Hippocampal formation (tissue), 2 donors: ENCODE results near the gene ZNF766.
A peak's percentile ranks its signal among the peaks of the same experiment; 100 is the strongest.
"Not testable (repeated sequence)": the region's sequence is repeated elsewhere in the genome, so short reads cannot be mapped to it uniquely, and the experiment has no call there.

ENCODE experiments used
- DNase-seq, 2 donors: peaks; one replicate each; lab custom pipeline; 2025; lab: John Stamatoyannopoulos, UW

Gene ZNF766

DNA sequence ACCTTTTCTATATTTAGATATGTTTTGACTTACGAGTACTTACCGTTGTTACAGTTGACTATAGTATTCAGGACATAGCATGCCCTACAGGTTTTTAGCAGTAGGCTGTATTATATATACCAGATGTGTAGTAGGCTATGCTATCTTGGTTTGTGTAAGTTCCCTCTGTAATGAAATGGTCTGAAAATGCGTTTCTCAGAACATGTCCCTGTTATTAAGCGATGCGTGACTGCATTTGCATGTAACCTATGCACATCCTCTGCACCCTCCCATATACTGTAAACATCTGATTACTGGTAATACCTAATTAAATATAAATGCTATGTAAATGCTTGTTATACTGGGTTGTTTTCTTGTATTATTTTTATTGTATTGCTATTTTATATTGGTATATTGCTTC is 6.6 kb downstream of the ZNF766 start:
- no peak for DNase-seq

DNA sequence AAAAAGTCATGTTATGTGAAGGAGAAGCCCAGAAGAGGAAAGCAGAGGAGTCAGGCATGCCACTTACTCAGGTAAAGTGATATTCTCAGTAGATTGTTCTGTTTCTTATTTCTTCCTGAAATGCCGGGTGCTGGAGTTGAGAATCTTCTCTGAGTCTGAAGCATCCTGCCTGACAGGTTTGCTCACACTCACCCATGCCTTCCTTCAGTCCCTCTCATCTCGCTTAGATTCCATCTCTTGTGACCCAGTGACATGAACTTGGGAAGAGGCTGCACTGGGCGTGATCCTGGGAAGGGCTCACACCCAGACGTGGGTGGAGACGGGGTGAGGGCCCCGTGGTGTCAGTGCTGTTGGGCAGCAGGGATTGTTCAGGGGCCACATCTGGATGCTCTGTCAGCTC is 8.1 kb downstream of the ZNF766 start:
- DNase-seq = no peak

DNA sequence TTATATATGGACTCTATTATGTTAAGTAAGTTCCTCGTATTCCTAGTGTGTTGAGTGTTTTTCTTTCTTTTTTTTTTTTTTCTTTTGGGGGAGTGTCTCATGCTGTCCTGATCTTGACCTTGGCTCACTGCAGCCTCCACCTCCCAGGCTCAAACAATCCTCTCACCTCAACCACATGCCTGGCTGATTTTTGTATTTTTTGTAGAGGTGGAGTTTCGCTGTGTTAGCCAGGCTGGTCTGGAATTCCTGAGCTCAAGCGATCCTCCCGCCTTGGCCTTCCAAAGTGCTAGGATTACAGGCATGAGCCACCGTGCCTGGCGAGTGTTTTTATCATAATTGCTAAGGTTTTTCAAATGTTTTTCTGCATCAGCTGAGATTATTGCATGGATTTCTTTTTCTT is 16.9 kb downstream of the ZNF766 start:
- DNase-seq = no peak

DNA sequence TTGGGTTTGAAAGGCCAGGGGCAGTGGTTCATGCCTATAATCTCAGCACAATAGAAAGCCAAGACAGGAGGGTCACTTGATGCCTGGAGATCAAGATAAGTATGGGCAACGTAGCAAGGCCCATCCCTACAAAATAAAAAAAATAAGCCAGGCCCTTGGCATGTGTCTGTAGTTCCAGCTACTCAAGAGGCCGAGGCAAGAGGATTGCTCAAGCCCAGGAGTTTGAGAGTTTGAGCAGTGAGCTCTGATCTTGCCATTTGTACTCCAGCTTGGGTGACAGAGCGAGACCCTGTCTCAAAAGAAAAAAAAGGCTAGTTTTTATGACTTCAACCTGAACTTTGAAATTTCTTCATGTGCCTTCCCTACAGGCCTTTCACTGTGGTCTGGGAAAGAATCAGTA is 22.4 kb downstream of the ZNF766 start:
- no peak for DNase-seq

DNA sequence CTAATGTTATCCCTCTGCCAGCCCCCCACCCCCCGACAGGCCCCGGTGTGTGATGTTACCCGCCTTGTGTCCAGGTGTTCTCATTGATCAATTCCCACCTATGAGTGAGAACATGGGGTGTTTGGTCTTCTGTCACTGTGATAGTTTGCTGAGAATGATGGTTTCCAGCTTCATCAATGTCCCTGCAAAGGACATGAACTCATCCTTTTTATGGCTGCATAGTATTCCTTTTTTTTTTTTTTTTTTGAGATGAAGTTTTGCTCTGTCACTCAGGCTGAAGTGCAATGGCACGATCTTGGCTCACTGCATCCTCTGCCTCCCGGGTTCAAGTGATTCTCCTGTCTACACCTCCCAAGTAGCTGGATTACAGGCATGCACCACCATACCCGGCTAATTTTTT is 23.6 kb downstream of the ZNF766 start:
- DNase-seq = not testable (repeated sequence)

DNA sequence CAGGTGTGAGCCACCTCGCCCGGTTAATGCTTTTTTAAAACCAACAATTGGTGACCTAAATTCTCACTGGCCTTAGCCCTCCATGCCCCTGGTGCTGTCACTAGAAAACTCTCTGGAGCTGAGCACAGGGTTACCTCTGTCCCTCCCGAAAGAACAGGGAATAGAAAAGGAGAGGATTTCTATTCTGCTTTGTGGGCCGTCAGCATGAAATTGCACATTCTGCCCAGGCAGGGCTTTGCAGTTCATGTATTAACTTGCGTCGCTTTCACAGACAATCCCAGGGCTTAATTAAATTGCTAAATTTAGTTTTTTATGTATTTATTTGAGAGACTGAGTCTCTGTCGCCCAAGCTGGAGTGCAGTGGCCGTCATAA is 27.0 kb downstream of the ZNF766 start:
- no peak for DNase-seq

DNA sequence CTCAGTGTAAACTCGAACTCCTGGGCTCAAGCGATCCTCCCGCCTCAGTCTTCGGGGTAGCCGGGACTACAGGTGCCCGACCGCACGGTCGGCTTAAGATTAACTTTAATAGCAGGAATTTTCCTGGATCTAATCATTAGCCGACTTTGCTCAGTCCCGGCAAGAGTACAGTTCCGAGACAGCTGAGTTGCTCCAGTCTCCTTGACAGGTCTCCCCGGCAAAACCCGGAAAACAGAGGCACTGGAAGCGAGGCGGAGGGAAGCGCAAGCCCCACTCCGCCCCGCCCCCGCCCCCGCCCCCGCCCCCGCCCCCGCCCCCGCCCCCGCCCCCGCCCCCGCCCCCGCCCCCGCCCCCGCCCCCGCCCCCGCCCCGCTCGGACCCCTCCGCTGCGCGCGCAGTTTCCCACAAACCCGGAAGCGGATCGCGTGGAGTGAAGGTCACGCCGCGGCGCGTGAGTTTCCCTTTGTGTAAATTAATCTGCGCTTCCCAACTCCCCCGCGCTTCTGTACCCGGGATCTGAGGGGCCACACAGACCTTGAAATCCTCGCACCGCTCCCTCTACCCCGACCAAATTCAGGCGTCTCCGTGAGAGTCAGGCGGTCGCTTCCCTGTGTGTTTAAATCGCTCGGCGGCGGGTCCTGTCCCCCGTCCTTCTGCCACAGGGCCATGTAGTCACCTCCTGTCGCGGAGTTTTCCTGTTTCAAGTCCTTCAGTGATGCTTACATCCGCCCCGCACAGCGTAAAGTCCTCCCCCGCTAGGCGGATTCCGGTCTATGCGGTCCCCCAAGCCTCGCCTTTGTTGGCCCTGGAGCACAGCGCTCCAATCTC is 27.6 kb downstream of the ZNF766 start, which contains the start of gene ZNF480:
Gene ZNF480 (plus strand): TSS at position 397 of the 828 bp plus-strand sequence. CDS start 3,244 bp downstream, outside the sequence.
- peak; percentile 80 to 81 for DNase-seq

DNA sequence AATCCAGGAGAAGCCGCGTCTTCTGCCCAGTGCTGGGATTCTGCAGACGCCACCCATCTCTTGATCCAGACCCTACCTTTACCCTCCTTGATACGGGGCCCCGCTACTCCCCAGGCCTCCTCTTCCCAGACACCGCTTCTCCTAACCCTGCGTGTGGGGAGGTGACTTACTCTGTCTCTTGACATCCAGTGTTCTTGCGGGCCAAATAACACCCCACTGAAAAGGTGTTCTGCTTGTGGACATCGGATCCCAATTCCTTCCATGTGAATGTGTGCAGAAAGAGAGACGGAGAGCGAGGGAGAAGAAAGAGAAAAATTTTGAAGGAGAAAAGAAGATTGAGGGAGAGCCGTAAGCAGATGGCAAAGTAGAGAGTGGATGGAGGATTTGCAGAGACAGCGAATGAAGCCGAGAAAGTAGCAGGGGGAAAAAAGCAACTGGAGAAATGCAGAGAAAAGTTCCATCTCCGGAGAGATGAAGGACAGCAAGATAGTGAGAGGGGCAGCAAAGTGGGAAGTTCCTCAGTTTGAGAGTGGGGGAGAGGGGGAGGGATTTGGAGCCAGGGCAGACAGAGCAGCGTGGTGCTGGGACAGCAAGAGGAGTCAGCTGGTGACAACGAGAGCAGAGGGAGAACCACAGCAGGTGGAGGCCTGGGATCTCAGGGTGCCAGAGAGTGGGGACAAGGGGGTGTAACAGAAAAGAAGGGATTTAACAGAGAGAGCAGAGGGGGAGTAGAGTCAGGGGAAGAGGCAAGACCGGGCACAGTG is 28.4 kb downstream of the ZNF766 start:
- no peak for DNase-seq

DNA sequence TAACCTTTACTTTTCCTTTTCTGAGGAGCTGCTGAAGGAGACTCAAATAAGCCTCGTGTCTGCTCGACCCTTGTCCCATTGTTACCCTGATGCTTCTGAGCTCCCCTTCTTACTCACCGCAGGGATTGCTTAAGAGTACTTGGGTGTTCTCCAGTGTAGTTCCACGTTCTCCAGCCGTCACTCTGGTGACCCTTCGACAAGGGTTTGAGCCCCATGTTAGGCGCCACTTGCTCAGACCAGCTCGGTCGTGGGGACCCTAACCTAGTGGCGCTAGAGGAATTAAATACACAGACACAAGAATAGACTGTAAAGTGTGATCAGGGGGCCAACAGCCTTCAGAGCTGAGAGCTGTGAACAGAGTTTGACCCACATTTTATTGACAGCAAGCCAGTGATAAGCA is 37.9 kb downstream of the ZNF766 start:
- no peak for DNase-seq

DNA sequence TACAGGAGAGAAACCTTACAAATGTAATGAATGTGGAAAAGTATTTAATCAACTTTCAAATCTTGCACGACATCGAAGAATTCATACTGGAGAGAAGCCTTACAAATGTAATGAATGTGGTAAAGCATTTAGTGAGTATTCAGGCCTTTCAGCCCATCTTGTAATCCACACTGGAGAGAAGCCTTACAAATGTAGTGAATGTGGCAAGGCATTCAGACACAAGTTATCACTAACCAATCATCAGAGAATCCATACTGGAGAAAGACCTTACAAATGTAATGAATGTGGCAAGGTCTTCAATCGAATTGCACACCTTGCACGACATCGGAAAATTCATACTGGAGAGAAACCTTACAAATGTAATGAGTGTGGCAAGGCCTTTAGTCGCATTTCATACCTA is 53.0 kb downstream of the ZNF766 start:
- no peak for DNase-seq

DNA sequence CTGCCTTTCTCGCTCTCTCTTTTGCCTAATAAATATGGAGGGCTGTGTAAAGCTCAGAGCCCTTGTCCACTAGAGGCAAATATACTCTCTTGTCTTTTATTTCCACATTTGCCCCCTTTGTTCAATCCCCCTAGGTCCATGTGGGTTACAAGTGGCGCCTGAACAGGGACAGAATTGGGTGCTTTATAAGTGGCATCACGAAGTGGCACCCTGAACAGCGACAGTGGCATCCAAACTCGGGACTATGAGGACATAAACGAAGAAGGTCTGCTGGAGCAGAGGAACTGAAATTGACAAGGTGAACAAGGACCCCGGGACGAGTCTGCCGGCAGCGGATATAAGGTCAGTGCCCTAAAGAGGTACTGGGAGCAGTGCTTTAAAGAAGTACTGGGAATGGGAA is 62.4 kb downstream of the ZNF766 start:
- no peak for DNase-seq

DNA sequence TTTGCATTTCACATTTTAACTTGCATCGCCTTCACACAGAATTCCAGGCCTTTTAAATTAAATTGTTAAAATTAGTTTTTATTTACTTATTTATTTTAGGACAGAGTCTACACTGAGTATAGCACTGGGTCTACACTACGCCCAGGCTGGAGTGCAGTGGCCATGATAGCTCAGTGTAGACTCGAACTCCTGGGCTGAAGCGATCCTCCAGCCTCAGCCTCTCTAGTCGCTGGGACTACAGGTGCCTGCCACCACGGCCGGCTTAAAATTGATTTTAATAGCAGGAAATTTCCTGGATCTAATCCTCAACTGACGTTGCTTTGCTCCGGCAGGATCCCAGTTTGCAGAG is 66.4 kb downstream of the ZNF766 start:
- no peak for DNase-seq

DNA sequence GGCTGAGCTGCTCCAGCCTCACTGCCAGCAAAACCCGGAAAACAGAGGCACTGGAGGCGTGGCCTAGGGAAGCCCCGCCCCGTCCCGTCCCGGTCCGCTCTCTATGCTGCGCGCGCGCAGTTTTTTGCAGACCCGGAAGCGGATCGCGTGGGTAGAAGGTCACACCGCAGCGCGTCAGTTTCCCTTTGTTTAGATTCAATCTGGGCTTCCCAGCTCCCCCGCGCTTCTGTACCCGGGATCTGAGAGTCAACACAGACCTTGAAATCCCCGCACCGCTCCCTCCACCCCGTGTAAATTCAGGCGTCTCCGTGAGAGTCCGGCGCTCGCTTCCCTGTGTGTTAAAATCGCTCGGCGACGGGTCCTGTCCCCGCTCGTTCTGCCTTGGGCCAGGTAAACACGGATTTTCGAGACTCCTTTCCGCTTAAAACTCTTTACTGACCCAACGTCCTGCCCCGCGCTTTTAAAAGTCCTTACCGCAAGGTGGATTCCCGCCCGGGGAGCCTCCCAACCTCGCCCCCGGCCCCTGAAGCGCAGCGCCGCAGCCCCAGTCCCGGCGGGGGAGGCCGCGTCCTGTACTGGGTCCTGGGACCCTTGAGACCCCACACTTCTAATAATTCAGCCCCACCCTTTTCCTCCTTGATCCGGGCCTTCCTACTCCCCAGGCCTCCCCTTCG is 66.9 kb downstream of the ZNF766 start, which contains the start of gene ZNF610:
Gene ZNF610 (plus strand): TSS at position 127 of the 674 bp plus-strand sequence. CDS start 12,930 bp downstream, outside the sequence.
- DNase-seq = peak; percentile 79 to 86

DNA sequence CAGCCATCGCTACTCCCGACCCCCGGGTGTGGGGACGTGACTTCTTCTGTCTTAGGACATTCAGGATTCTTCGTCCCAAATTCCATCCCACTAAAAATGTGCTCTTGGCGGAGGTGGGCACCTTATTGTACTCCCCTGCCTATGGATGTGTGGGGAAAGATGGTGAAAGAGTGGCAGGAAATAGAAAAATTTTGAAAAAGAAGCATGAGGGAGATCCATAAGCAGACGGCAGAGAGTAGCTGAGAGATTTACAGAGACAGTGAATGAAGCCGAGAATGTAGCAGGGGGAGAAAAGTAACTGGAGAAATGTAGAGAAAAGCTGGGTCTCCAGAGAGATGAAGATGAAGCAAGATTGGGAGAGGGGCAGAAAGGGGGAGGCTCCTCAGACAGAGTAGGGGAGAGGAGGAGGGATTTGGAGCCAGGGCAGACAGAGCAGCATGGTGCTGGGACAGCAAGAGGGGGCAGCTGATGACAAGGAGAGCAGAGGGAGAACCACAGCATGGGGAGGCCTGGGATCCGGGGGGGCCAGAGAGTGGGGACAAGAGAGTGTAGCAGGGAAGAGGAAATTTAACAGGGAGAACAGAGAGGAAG is 67.5 kb downstream of the ZNF766 start:
- DNase-seq = no peak

DNA sequence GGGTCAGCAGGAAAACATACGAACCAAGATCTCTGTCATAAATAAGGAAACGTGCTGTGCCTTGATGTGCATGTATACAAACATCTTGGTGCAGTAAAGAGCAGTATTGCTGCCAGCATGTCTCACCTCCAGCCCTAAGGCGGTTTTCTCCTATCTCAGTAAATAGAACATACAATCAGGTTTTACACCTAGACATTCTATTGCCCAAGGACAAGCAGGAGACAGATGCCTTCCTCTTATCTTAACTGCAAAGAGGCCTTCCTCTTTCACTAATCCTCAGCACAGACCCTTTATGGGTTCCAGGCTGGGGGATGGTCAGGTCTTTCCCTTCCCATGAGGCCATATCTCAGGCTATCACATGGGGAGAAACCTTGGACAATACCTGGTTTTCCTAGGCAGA is 69.6 kb downstream of the ZNF766 start:
- DNase-seq = not testable (repeated sequence)

DNA sequence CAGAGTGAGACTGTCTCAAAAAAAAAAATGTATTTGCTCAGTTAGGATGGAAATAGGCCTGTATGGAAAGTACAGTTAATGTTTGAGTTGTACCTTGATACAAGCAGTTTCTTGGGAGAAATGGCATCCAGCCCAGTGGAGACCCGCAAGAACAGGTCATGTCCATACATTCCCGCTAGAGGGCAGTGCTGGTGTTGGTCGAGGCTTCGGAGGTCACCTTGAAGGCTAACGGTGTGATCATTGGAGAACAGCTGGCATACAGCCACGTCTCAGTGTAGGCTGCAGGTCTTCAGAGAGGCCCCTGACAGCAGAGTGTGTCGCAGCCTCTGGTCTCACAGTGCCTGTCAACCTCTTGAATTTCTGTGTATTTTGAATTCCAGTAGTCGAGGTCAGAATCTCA is 74.2 kb downstream of the ZNF766 start:
- DNase-seq = peak in 1 of 2 donors; percentile 5

DNA sequence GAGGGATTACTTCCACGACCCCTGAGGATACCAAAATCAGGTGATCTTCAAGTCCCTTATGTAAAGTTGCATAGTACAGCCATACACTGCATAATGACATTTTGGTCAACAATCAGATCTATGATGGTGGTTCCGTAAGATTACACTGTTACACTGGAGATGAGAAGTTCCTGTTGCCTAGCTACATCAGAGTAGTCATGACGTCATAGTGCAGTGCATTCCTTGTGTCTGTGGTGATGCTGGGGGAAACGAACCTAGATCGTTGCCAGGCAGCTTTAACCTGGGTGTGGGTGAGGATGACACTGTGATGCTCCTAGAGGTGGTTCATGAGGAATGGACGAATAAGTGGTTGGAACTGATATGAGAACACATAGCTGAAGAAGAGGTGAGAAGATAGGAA is 75.8 kb downstream of the ZNF766 start:
- no peak for DNase-seq
